A673 (cell line): Measurements from ENCODE around the gene NELL1. TPM values are rescaled to one million over a fixed set of nuclear protein-coding genes. Genes with fewer than 3 reads are reported as not detected.

Experiments
- Bru-seq: library from RNA; stranded (reverse); fragments of 400-500 nt; gene quantifications from one replicate; lab custom pipeline; 2021; lab: Mats Ljungman, UMichigan
- BruChase-seq, 2 experiments: library from RNA; stranded (reverse); fragments of 400-500 nt; gene quantifications; one replicate each; lab custom pipeline; 2021; lab: Mats Ljungman, UMichigan
- BruUV-seq: library from RNA; stranded (reverse); fragments of 400-500 nt; replicated peaks from 2 replicates; lab custom pipeline; 2021; lab: Mats Ljungman, UMichigan
- CTCF ChIA-PET: fragments of 300-600 bp; sonication (Branson Sonifier 250); formaldehyde crosslinking; loops from one replicate; lab custom pipeline; 2022; ENCODE audit warnings: antibody characterized with exemption; lab: Charles Lee
- POLR2A ChIA-PET: fragments of 300-600 bp; sonication (Branson Sonifier 250); formaldehyde crosslinking; loops from one replicate; lab custom pipeline; 2022; ENCODE audit warnings: antibody characterized with exemption; ENCODE audit not compliant: low non-redundant PET; lab: Charles Lee
- DNase-seq: peaks from one replicate; pipeline ENCODE4 v3.0.0-alpha.2; 2015; ENCODE audit warnings: low spot score
- H3K27ac ChIP-seq: fragments of 200-600 bp; sonication (generic); 2 replicates; pipeline ENCODE4 v1.5.1; 2016; ENCODE audit warnings: mixed run types, low read depth, mild to moderate bottlenecking, mixed read lengths, antibody characterized with exemption, low read length; ENCODE audit not compliant: poor library complexity, severe bottlenecking
- H3K27me3 ChIP-seq: fragments of 200-600 bp; sonication (generic); replicated peaks from 2 replicates; pipeline ENCODE4 v1.6.1; 2017; ENCODE audit warnings: mixed run types, low read depth, mild to moderate bottlenecking, mixed read lengths, antibody characterized with exemption, low read length; ENCODE audit not compliant: insufficient read depth, poor library complexity
- H3K36me3 ChIP-seq: fragments of 200-600 bp; sonication (generic); 2 replicates; pipeline ENCODE4 v1.6.1; 2016; ENCODE audit warnings: mixed run types, mild to moderate bottlenecking, mixed read lengths, antibody characterized with exemption, low read length; ENCODE audit not compliant: insufficient read depth, poor library complexity, severe bottlenecking
- H3K4me1 ChIP-seq: fragments of 200-600 bp; sonication (generic); 2 replicates; pipeline ENCODE4 v1.6.1; 2017; ENCODE audit warnings: mixed run types, mild to moderate bottlenecking, mixed read lengths, antibody characterized with exemption, low read length; ENCODE audit not compliant: insufficient read depth, poor library complexity, severe bottlenecking
- H3K4me3 ChIP-seq: fragments of 200-600 bp; sonication (generic); 2 replicates; pipeline ENCODE4 v1.5.1; 2016; ENCODE audit warnings: low read depth, mixed run types, mild to moderate bottlenecking, mixed read lengths, low read length; ENCODE audit not compliant: poor library complexity, severe bottlenecking
- H3K9me3 ChIP-seq: fragments of 200-600 bp; sonication (generic); 2 replicates; pipeline ENCODE4 v1.6.1; 2016; ENCODE audit warnings: mixed run types, low read depth, mild to moderate bottlenecking, mixed read lengths, antibody characterized with exemption, low read length; ENCODE audit not compliant: poor library complexity, severe bottlenecking
- CTCF ChIP-seq: fragments of 300-800, 200-600 bp; sonication (generic); conservative IDR thresholded peaks from 2 replicates; pipeline ENCODE4 v1.5.1; 2017; ENCODE audit warnings: low read depth, mild to moderate bottlenecking, antibody characterized with exemption, low read length, moderate library complexity, mixed read lengths
- EZH2 ChIP-seq: fragments of 200-600 bp; sonication (generic); IDR thresholded peaks from 2 replicates; pipeline ENCODE4 v1.6.1; 2017; ENCODE audit warnings: borderline replicate concordance, low read depth, mild to moderate bottlenecking, mixed read lengths, antibody characterized with exemption, low read length; ENCODE audit not compliant: poor library complexity, severe bottlenecking
- intact Hi-C: fragments of 100-400 bp; cut with micrococcal nuclease; formaldehyde crosslinking; loops from one replicate; pipeline ENCODE4 v1.10.0; 2022; ENCODE audit not compliant: unreplicated experiment
- long read RNA-seq: library from polyadenylated mRNA; stranded (forward); transcript quantifications from one replicate; pipeline ENCODE4 v2.0.0, GENCODE V29; 2022
- total RNA-seq: library from RNA; stranded (reverse); gene quantifications from 2 replicates; pipeline ENCODE4 v1.2.3, GENCODE V29; 2021

Gene NELL1
- 0.32 TPM in 1 of 2 replicates, not detected in the other for total RNA-seq
- percentile 7 among the genes with signal in this experiment for Bru-seq, nascent RNA
- percentile 4 among the genes with signal in this experiment for BruChase-seq, experiment 1, labeled RNA remaining after a 2-hour chase
- percentile 3 among the genes with signal in this experiment for BruChase-seq, experiment 2, labeled RNA remaining after a 6-hour chase
- long read RNA-seq: 0 reads

GRCh38 chr11:20668844-20669819 lies at the start of gene NELL1:
Gene NELL1, plus strand, starts transcription at chr11:20669586.
- no peaks in the 10 kb centered on the region for H3K36me3 ChIP-seq
- CTCF ChIA-PET: no interaction called here
- POLR2A ChIA-PET: no interaction called here
- H3K4me3 ChIP-seq: peak within 1 kb of the TSS; percentile 35
- peaks cover 58% of the 10 kb centered on the region for H3K27me3 ChIP-seq
- no peak within 1 kb of the TSS for H3K27ac ChIP-seq
- TF ChIP-seq EZH2 (no peak), CTCF (no peak)
- peak; percentile 21 for DNase-seq
- H3K9me3 ChIP-seq: no peaks in the 10 kb centered on the region
- intact Hi-C loops: no loop called here
- peaks cover 8% of the 10 kb centered on the region for H3K4me1 ChIP-seq
- no TSS peak for BruUV-seq

DNA sequence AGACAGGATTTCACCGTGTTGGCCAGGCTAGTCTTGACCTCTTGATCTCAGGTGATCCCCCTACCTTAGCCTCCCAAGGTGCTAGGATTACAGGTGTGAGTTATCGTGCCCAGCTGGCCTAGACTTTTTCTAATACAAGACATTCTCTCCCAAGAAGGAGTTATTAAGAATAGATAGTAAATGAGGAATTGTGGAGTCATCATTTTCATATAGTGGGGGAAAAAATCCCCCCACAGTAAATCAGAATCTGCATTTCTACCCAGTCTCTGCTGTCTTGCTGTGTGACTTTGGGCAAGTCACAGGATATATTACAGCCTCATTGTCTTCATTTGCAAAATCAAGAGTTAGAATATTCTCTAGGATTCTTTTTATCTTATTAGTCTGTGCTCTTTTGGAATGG lies 48.4 kb upstream of the NELL1 start:
- CTCF ChIA-PET: no interaction called here
- TF ChIP-seq CTCF: no peak
- no peak for TF ChIP-seq EZH2
- BruUV-seq: no TSS peak
- Histone ChIP-seq H3K36me3 (no peaks in the 10 kb centered on the region), H3K4me1 (no peaks in the 10 kb centered on the region), H3K9me3 (no peaks in the 10 kb centered on the region), H3K27ac (no peak overlapping the region), H3K27me3 (no peaks in the 10 kb centered on the region), H3K4me3 (no peak overlapping the region)
- no peak for DNase-seq
- intact Hi-C loops: no loop called here
- POLR2A ChIA-PET: no interaction called here

GRCh38 chr11:20621679-20622078 lies 47.7 kb upstream of the NELL1 start:
- no TSS peak for BruUV-seq
- DNase-seq: no peak
- Histone ChIP-seq H3K27me3 (no peaks in the 10 kb centered on the region), H3K9me3 (no peaks in the 10 kb centered on the region), H3K36me3 (no peaks in the 10 kb centered on the region), H3K27ac (no peak overlapping the region), H3K4me1 (no peaks in the 10 kb centered on the region), H3K4me3 (no peak overlapping the region)
- TF ChIP-seq EZH2 (no peak), CTCF (no peak)
- ChIA-PET POLR2A (no interaction called here), CTCF (no interaction called here)
- intact Hi-C loops: no loop called here
